ENCODE results near the gene METTL27.
"Not testable (repeated sequence)": the region's sequence is repeated elsewhere in the genome, so short reads cannot be mapped to it uniquely, and the experiment has no call there.

Gene METTL27

DNA sequence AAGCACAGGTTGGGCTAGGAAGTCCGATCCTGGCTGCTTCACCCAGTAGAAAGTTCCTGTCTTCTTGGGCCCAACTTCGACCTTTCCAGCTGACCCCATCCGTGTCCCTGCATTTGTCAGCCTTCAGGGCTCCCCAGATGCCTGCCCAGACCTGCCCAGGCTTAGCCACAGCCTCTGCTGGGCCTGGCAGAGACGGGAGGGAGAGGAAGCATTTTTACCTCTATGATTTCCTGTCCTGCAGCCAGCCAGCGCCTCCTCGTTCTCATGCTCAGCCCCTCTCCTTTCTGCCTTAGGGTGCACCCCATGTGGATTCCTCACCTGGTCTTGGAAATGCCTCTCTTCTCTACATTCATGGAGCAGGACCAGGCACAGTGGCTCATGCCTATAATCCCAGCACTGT lies 3.7 kb downstream of the METTL27 start:
- DNase-seq, result no peak

DNA sequence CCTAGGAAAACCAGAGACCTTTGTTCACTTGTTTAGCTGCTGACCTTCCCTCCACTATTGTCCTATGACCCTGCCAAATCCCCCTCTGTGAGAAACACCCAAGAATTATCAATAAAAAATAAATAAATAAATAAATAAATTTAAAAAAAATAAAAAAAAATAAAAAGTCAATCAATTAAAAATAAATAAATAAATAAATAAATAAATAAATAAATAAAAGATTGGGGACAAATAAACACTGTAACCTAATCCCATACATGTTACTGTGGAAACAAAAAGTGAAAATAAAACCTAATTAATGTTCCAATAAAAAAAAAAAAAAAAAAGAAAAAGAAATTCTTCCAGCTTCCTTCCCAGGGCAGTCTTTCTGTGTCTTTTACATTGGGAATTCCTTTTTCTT lies 5.1 kb downstream of the METTL27 start:
- not testable (repeated sequence) for DNase-seq

DNA sequence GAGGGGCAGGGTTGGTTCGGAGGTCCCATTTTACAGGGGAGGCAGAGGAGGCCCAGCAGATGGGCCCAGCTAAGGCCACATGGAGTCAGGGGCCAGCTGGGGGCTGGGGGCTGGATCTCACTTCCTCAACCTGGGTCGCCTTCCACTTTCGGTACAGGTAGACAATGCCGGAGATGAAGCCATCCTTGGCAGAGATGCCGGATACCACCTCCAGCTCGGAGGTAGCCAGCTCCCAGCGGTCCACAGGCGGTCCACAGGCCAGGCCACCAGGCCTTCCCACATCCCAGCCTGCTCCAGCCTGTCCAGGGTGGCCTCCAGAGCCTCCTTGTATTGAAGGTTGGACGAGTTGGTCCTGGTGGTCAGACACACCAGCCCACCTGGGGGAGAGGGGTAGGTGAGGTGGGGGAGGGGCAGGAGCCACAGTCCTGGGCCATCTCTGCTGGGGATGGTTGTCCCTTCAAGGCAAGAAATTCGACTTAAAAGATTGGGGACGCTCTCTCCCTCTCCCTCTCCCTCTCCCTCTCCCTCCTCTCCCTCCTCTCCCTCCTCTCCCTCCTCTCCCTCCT lies 7.6 kb downstream of the METTL27 start:
- DNase-seq, result no peak

- no peak for DNase-seq
These were observed 8.9 kb downstream of the METTL27 start for GRCh38 chr7:73833251-73833919.

DNA sequence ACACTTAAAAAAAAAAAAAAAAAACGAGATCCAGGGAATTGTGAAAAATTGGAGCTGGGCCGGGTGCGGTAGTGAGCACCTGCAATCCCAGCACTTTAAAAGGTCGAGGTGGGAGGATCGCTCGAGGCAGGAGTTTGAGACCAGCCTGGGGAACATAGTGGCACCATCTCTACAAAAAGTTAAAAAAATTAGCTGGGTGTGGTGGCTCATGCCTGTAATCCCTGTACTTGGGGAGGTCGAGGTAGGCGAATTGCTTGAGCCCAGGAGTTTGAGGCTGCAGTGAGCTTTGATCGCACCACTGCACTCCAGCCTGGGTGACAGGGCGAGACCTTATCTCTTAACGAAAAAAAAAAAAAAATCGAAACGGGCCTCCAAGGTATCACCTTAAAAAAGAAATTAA lies 9.5 kb downstream of the METTL27 start:
- DNase-seq, result no peak

DNA sequence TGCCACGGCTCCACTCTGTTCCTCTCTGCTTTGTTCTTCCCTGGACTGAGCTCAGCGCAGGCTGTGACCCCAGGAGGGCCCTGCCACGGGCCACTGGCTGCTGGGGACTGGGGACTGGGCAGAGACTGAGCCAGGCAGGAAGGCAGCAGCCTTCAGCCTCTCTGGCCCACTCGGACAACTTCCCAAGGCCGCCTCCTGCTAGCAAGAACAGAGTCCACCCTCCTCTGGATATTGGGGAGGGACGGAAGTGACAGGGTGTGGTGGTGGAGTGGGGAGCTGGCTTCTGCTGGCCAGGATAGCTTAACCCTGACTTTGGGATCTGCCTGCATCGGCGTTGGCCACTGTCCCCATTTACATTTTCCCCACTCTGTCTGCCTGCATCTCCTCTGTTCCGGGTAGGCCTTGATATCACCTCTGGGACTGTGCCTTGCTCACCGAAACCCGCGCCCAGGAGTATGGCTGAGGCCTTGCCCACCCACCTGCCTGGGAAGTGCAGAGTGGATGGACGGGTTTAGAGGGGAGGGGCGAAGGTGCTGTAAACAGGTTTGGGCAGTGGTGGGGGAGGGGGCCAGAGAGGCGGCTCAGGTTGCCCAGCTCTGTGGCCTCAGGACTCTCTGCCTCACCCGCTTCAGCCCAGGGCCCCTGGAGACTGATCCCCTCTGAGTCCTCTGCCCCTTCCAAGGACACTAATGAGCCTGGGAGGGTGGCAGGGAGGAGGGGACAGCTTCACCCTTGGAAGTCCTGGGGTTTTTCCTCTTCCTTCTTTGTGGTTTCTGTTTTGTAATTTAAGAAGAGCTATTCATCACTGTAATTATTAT lies 10.3 kb downstream of the METTL27 start:
- no peak for DNase-seq

GRCh38 chr7:73831584-73831833 lies 10.8 kb downstream of the METTL27 start:
- no peak for DNase-seq

- no peak for DNase-seq
These were observed 11.4 kb downstream of the METTL27 start, which contains the start of gene CLDN4 for GRCh38 chr7:73830681-73831583. CLDN4 (plus strand) TSS chr7:73830996; CDS start chr7:73831202, 206 bp downstream.

DNA sequence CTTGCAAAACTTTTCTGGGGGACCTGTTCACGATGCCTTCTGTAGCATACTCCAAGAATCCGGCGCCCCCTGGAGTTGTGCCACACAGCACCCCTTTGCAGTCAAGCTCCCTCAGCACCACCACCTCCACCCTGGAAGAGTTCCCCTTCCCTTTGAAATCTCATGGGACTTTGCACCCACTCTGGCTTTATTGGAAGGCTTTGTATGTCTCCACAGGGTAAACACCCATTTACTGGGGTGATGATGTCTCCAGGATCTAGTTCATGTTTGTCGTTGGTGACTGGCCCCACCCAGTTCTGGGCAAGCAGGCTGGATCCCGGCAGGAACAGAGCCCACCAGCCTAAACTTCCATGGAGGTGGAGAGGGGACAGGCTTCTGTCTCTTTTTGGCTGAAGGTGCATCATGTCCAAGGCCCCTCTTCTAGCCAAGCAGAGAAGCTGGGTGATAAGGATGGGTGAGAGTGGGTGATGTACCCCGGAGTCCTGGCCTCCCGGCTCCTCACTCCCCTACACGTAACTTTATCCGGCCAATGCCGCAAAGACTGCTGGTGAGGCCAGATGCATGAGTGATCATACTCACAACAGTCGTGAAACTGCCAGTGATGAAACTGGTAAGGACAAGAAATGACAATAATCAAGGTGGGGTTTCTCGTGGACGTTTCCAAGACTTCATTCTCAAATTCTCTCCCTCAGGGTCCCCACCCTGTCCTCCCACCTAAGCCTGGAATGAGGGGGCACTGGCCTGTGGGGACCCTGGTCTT lies 12.2 kb downstream of the METTL27 start:
- DNase-seq, result no peak

DNA sequence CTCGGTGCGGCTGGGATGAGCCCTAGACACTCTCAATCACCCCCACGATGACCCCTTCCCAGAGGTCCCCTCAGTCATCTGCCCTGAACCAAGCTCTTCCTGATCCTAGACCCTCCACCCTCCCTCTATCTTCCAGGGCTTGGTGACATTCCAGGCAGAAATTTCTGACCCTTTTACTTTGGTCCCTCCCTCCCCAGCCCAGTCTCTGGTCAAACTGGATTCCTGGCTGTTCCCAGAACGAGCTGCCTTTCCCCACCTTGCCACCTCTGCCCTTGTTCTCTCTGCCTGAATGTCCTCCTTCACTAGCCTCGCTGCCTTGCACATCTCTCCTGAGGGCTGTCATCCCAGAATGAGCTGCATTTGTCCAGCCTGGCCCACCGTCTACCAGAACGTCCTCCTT lies 12.8 kb downstream of the METTL27 start:
- no peak for DNase-seq

DNA sequence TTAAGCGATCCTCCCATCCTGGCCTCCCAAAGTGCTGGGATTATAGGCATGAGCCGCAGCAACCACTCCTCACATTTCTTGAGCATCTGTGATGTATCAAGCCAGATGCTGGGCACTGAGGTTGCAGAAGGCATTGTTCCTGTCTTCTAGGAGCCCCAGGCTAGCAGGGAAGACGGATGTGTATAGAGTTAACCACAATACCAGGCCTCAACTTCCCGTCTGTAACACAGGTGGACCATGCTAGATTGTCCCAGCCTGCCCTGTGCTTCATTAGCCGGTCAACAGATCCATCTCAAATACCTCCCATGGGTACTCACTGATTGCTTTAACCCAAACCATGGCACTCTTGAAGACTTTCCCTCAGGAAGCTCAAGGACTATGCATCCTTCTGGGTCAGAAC lies 13.3 kb downstream of the METTL27 start:
- DNase-seq, result no peak

GRCh38 chr7:73828107-73828803 lies 14.1 kb downstream of the METTL27 start:
- DNase-seq, result no peak

DNA sequence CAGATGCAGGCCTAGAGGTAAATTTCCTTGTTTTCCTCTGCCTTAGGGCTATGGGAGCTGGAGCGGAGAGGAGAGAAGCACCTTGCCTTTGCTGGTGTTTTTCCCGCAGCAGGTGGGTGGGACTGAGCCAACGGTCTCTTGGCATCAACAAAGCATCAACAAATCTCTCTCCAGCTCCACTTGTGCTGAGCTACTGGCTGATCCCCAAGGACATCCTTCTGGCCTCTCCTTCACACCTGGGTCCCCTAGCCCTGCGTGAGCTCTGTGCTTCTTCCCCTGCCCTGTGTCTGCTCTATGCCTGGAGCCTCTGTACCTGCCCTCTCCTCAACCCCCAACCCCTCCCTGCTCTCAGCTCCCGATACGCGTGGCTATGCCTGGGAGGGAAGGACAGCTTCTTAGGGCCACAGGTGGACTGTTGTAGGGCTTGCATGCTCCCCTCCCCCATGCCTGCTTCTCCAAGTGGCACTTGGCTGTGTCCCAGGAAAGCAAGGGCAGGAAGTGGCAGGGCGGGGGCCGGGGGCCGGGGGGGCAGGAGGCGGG lies 14.7 kb downstream of the METTL27 start:
- no peak for DNase-seq

DNA sequence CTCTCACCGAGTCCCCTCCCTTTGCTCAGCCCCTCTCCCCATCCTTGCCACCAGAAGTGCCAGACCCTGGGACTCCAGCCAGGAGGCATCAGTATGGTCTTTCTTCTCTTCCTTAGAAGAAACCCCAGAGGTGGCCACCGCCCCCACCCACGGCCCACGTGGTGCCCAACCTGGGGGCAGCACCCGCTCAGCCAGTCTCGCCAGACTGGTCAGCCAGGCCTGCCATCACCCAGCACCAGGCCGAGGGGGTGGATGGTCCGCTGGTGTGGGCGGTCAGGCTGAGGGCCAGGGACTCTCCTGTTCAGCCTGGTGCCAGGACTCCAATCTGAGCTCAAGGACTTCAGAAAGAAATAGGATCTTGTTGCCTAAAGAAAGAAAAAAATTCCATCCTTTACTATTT lies 17.3 kb downstream of the METTL27 start:
- no peak for DNase-seq

DNA sequence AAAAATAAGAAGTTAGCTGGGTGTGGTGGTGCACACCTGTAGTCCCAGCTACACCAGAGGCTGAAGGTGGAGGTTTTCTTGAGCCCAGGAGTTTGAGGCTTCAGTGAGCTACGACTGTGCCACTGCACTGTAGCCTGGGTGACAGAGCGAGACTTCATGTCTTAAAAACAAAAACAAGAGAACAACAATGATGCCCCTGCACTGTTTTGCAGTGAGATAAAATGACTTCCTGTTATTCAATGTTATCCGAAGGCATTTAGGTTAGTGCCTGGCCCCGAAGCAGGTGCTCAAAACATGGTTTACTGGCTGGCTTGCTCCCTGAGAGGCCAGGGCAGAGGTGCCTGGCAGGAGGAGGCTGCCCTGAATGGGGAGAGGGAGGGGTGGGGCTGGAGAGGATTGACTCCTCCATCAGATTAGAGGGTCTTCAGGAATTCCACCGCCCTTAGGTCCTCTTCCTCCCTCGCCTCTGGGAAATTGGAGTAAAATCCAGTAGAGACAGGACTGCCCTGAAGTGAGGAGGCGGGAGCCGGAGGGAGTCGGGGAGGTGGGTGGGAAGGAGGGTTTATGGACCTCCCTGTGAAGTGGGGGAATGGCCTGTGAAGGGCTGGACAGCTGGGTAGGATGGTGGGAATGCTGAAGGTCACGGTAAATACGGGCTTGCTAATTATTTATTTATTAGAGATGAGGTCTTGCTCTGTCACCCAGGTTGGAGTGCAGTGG lies 18.3 kb downstream of the METTL27 start:
- no peak for DNase-seq

- DNase-seq, result no peak
These were observed 19.1 kb downstream of the METTL27 start for GRCh38 chr7:73823257-73823656.

GRCh38 chr7:73822319-73823173 lies 19.8 kb downstream of the METTL27 start:
- peak; percentile 94 for DNase-seq

GRCh38 chr7:73821597-73822285 lies 20.6 kb downstream of the METTL27 start:
- DNase-seq, result not testable (repeated sequence)

DNA sequence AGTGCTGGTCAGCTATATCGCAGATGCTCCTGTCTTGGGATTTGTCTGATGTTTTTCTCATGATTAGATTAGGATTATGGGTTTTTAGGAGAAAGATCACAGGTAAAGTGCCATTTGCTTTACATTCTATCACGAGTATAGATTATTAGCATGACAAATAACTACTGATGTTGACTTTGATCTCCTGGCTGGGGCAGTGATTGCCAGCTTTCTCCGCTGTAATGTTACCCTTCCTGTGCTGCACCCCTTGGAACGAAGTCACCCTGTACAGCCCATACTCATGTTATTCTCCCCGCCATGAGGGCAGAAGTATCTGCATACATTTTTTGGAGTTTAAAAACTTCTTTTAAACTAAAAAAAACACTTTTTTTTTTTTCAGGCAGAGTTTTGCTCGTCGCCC lies 22.3 kb downstream of the METTL27 start:
- DNase-seq, result no peak
